Adrenal gland (tissue), 5 donors: ENCODE results near the gene PLAGL2.

Source experiments
- POLR2A ChIP-seq, 2 donors: fragments of 450-650 bp; IDR thresholded peaks; one replicate each; pipeline ENCODE4 v1.6.1; 2017; ENCODE audit warnings: antibody characterized with exemption in 2 of 2, mild to moderate bottlenecking in 2 of 2, moderate library complexity in 1 of 2
- TF ChIP-seq, protein P1 (sequence below), 6 experiments: fragments of 450-650 bp in 4 of 6; fragments of 200-600 bp in 2 of 6; sonication (generic) in 1 of 6; IDR thresholded peaks; 1 replicate in 5 of 6; 2 replicates in 1 of 6; pipeline versions ENCODE4 v1.5.1 to v1.8.0; 2016 to 2021; ENCODE audit warnings: antibody characterized with exemption in 6 of 6, mild to moderate bottlenecking in 2 of 6, moderate library complexity in 1 of 6
- donor health status: DM: no; HTN: no; CAD: no.

DNA sequence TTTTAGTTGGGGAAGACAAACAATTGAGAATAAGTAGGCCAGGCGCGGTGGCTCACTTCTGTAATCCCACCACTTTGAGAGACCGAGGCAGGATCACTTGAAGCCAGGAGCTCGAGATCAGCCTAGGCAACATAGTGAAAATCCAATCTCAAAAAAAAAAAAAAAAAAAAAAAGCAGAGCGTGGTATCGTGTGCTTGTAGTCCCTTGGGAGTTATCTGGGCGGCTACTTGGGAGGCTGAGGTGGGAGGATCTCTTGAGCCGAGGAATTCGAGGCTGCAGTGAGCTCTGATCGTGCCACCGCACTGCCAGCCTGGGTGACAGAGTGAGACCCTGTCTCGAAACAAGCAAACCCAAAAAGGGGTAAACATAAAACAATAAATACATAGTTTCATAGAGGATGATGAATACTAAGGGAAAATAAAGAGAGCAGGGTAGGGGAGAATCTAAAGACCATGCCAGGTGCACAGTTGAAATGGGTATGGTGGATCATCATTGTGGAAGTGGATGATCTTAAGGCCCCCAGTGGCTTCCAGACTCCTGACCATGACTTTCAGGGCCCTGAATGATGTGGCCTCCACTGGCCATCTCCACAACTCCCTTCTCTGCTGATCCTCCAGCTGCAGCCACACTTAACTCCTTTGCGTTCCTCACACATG is 1.1 kb upstream of the PLAGL2 start:
- TF ChIP-seq, protein P1, sequence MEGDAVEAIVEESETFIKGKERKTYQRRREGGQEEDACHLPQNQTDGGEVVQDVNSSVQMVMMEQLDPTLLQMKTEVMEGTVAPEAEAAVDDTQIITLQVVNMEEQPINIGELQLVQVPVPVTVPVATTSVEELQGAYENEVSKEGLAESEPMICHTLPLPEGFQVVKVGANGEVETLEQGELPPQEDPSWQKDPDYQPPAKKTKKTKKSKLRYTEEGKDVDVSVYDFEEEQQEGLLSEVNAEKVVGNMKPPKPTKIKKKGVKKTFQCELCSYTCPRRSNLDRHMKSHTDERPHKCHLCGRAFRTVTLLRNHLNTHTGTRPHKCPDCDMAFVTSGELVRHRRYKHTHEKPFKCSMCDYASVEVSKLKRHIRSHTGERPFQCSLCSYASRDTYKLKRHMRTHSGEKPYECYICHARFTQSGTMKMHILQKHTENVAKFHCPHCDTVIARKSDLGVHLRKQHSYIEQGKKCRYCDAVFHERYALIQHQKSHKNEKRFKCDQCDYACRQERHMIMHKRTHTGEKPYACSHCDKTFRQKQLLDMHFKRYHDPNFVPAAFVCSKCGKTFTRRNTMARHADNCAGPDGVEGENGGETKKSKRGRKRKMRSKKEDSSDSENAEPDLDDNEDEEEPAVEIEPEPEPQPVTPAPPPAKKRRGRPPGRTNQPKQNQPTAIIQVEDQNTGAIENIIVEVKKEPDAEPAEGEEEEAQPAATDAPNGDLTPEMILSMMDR (IDR thresholded peaks at IDR 0.05) = no peak
- no peak for TF ChIP-seq POLR2A (IDR thresholded peaks at IDR 0.05)
